GM21529 (cell line): ENCODE data around the gene DOP1B.

Experiments
- ATAC-seq: cut with Tn5 transposase; IDR thresholded peaks from one replicate; pipeline ENCODE4 v1.9.1; 2021; ENCODE audit not compliant: unreplicated experiment

Gene DOP1B

GRCh38 chr21:36200081-36200561, 43.5 kb downstream of the DOP1B start:
- ATAC-seq = no peak

GRCh38 chr21:36202726-36203602, 46.3 kb downstream of the DOP1B start:
- ATAC-seq = no peak

- ATAC-seq = peak; percentile 67
Observed at GRCh38 chr21:36203603-36203889, 46.9 kb downstream of the DOP1B start.

- no peak for ATAC-seq
Observed at GRCh38 chr21:36204980-36205379, 48.4 kb downstream of the DOP1B start.

GRCh38 chr21:36205962-36206361, 49.3 kb downstream of the DOP1B start:
- no peak for ATAC-seq
